Measurements from ENCODE around the gene PAGE1.
"Not testable (repeated sequence)": the region's sequence is repeated elsewhere in the genome, so short reads cannot be mapped to it uniquely, and the experiment has no call there.

PAGE1 gene

DNA sequence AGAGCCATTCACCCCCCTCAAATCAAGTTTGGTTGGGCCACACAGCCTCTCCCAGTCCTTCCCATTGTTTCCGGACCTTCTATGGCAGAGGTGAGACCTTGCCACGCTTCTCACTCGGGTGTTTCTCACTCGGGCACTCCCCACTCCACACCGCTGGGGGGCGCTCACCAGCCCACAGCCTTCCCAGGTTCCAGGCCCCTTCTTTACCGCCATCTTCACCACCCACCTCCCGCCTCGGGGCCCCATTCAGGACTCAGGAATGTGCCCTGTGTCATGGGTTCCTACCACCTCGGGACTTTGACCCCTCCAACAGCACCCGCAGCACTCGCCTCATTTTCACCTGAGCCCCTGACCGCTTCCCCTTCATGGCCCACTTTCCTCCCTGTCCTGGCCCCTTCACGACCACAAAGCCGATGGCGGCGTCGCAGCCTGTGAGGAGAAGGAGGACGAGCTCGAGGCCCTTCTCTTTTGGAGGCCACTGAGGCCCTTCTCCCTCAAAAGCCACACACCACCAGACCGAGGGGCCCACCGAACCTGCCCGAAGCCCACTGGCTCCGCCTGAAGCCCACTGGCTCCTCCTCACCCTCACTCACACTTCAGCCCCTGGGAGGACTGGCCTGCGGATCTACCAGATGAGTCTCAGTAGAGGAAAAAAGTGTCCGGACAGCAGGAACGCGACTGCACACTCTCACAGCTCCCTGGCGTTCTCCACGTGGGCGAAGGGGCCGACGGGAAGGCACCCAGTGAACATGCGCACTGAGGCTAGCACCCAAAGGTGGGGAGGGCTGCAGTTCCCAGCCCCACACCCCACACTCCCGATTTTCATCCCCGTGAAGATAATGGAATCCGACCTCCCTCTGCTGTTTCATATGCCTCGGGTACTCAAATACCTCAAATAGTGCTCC, at the start of gene PAGE1:
Gene PAGE1 (minus strand): TSS at position 709 of the 905 bp plus-strand sequence. CDS start 1,214 bp downstream, outside the sequence.
- TF ChIP-seq RARB (CRISPR knock-in tag; IDR thresholded peaks at IDR 0.05) (no peak), CSDC2 (CRISPR knock-in tag; IDR thresholded peaks at IDR 0.05) (no peak), ISL1 (CRISPR knock-in tag; IDR thresholded peaks at IDR 0.05) (no peak), SNAI2 (CRISPR knock-in tag; IDR thresholded peaks at IDR 0.05) (no peak), POU6F1 (CRISPR knock-in tag; IDR thresholded peaks at IDR 0.05; ENCODE audit: borderline replicate concordance, low read depth) (no peak), ARNTL (CRISPR knock-in tag; IDR thresholded peaks at IDR 0.05; ENCODE audit: borderline replicate concordance, low read depth) (no peak), ZNF70 (CRISPR knock-in tag; IDR thresholded peaks at IDR 0.05) (no peak), PPARA (CRISPR knock-in tag; IDR thresholded peaks at IDR 0.05; ENCODE audit: borderline replicate concordance) (no peak), ZFP30 (CRISPR knock-in tag; IDR thresholded peaks at IDR 0.05) (no peak), CREB5 (CRISPR knock-in tag; IDR thresholded peaks at IDR 0.05; ENCODE audit: low read depth) (no peak), OSR1 (CRISPR knock-in tag; IDR thresholded peaks at IDR 0.05) (no peak), TOX (CRISPR knock-in tag; IDR thresholded peaks at IDR 0.05; ENCODE audit: borderline replicate concordance) (no peak), PATZ1 (CRISPR knock-in tag; IDR thresholded peaks at IDR 0.05; ENCODE audit: borderline replicate concordance) (no peak), GLIS3 (CRISPR knock-in tag; IDR thresholded peaks at IDR 0.05) (no peak), ZNF565 (CRISPR knock-in tag; conservative IDR thresholded peaks at IDR 0.05; ENCODE audit: low read depth) (no peak)
- TF ChIP-seq, protein P1, sequence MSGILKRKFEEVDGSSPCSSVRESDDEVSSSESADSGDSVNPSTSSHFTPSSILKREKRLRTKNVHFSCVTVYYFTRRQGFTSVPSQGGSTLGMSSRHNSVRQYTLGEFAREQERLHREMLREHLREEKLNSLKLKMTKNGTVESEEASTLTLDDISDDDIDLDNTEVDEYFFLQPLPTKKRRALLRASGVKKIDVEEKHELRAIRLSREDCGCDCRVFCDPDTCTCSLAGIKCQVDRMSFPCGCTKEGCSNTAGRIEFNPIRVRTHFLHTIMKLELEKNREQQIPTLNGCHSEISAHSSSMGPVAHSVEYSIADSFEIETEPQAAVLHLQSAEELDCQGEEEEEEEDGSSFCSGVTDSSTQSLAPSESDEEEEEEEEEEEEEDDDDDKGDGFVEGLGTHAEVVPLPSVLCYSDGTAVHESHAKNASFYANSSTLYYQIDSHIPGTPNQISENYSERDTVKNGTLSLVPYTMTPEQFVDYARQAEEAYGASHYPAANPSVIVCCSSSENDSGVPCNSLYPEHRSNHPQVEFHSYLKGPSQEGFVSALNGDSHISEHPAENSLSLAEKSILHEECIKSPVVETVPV (CRISPR knock-in tag; IDR thresholded peaks at IDR 0.05), result no peak
- no peak for ATAC-seq

- ATAC-seq, result not testable (repeated sequence)
Observed at GRCh38 chrX:49741501-49741900, 45.7 kb upstream of the PAGE1 start.

GRCh38 chrX:49727847-49728246, 32.1 kb upstream of the PAGE1 start:
- ATAC-seq, result no peak
- no peak for TF ChIP-seq CSDC2 (CRISPR knock-in tag; IDR thresholded peaks at IDR 0.05)
- no peak for TF ChIP-seq ZFP3 (CRISPR knock-in tag; IDR thresholded peaks at IDR 0.05)
- no peak for TF ChIP-seq ESRRG (CRISPR knock-in tag; IDR thresholded peaks at IDR 0.05)
- TF ChIP-seq, protein P1 (CRISPR knock-in tag; IDR thresholded peaks at IDR 0.05), result no peak
- TF ChIP-seq PATZ1 (CRISPR knock-in tag; IDR thresholded peaks at IDR 0.05; ENCODE audit: borderline replicate concordance), result no peak
- TF ChIP-seq, protein P2, sequence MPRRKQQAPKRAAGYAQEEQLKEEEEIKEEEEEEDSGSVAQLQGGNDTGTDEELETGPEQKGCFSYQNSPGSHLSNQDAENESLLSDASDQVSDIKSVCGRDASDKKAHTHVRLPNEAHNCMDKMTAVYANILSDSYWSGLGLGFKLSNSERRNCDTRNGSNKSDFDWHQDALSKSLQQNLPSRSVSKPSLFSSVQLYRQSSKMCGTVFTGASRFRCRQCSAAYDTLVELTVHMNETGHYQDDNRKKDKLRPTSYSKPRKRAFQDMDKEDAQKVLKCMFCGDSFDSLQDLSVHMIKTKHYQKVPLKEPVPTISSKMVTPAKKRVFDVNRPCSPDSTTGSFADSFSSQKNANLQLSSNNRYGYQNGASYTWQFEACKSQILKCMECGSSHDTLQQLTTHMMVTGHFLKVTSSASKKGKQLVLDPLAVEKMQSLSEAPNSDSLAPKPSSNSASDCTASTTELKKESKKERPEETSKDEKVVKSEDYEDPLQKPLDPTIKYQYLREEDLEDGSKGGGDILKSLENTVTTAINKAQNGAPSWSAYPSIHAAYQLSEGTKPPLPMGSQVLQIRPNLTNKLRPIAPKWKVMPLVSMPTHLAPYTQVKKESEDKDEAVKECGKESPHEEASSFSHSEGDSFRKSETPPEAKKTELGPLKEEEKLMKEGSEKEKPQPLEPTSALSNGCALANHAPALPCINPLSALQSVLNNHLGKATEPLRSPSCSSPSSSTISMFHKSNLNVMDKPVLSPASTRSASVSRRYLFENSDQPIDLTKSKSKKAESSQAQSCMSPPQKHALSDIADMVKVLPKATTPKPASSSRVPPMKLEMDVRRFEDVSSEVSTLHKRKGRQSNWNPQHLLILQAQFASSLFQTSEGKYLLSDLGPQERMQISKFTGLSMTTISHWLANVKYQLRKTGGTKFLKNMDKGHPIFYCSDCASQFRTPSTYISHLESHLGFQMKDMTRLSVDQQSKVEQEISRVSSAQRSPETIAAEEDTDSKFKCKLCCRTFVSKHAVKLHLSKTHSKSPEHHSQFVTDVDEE (CRISPR knock-in tag; IDR thresholded peaks at IDR 0.05), result no peak
- no peak for TF ChIP-seq PPARA (CRISPR knock-in tag; IDR thresholded peaks at IDR 0.05; ENCODE audit: borderline replicate concordance)
- no peak for TF ChIP-seq ZFP30 (CRISPR knock-in tag; IDR thresholded peaks at IDR 0.05)
- no peak for TF ChIP-seq BACH2 (CRISPR knock-in tag; IDR thresholded peaks at IDR 0.05; ENCODE audit: borderline replicate concordance)
- TF ChIP-seq ISL1 (CRISPR knock-in tag; IDR thresholded peaks at IDR 0.05), result no peak
- no peak for TF ChIP-seq ZNF70 (CRISPR knock-in tag; IDR thresholded peaks at IDR 0.05)
- TF ChIP-seq GLIS3 (CRISPR knock-in tag; IDR thresholded peaks at IDR 0.05), result no peak
- no peak for TF ChIP-seq SNAI2 (CRISPR knock-in tag; IDR thresholded peaks at IDR 0.05)
- TF ChIP-seq ARNTL (CRISPR knock-in tag; IDR thresholded peaks at IDR 0.05; ENCODE audit: borderline replicate concordance, low read depth), result no peak
- no peak for TF ChIP-seq OSR1 (CRISPR knock-in tag; IDR thresholded peaks at IDR 0.05)
- TF ChIP-seq ZC3H10 (CRISPR knock-in tag; IDR thresholded peaks at IDR 0.05), result no peak
- no peak for TF ChIP-seq TOX (CRISPR knock-in tag; IDR thresholded peaks at IDR 0.05; ENCODE audit: borderline replicate concordance)
- TF ChIP-seq ZNF8 (CRISPR knock-in tag; IDR thresholded peaks at IDR 0.05), result no peak

Data from SK-N-SH treated with all-trans-retinoic acid at 6 μM for 48 hours (cell line).